Osteoblast (primary cell): Measurements from ENCODE around the gene CMTM7. TPM values are rescaled to one million over a fixed set of nuclear protein-coding genes. Genes with fewer than 3 reads are reported as not detected.

ENCODE experiments used
- DNase-seq: peaks from one replicate; pipeline ENCODE4 v3.0.0; 2011; ENCODE audit warnings: low spot score, mixed read lengths; ENCODE audit not compliant: insufficient read length; ENCODE audit errors: missing footprints
- H2AFZ ChIP-seq: 2 replicates; pipeline ENCODE4 v1.6.0; 2011; ENCODE audit warnings: mild to moderate bottlenecking, low read length
- H3K27ac ChIP-seq: 2 replicates; pipeline ENCODE4 v1.5.1; 2011; ENCODE audit warnings: mild to moderate bottlenecking, low read depth, low read length, moderate library complexity
- H3K27me3 ChIP-seq: 2 replicates; pipeline ENCODE4 v1.6.0; 2012; ENCODE audit warnings: mild to moderate bottlenecking, control low read depth, inconsistent platforms, low read length, moderate library complexity; ENCODE audit not compliant: insufficient read depth
- H3K36me3 ChIP-seq: 2 replicates; pipeline ENCODE4 v1.5.1; 2011; ENCODE audit warnings: mild to moderate bottlenecking, low read length, control low read depth, moderate library complexity; ENCODE audit not compliant: insufficient read depth
- H3K4me1 ChIP-seq: 2 replicates; pipeline ENCODE4 v1.5.1; 2011; ENCODE audit warnings: mild to moderate bottlenecking, low read length, control low read depth, moderate library complexity; ENCODE audit not compliant: insufficient read depth
- H3K4me2 ChIP-seq: 2 replicates; pipeline ENCODE4 v1.6.0; 2011; ENCODE audit warnings: mild to moderate bottlenecking, low read length; ENCODE audit not compliant: insufficient read depth
- H3K4me3 ChIP-seq: fragments of 200-600 bp; sonication (generic); 3 replicates; pipeline ENCODE4 v1.5.1; 2012; ENCODE audit warnings: mild to moderate bottlenecking, low read length, inconsistent platforms; ENCODE audit not compliant: insufficient read depth
- H3K79me2 ChIP-seq: 2 replicates; pipeline ENCODE4 v1.6.0; 2012; ENCODE audit warnings: mild to moderate bottlenecking, low read length, control low read depth, inconsistent platforms; ENCODE audit not compliant: insufficient read depth
- H3K9me3 ChIP-seq: 2 replicates; pipeline ENCODE4 v1.5.1; 2011; ENCODE audit warnings: low read depth, low read length, control low read depth
- H4K20me1 ChIP-seq: 2 replicates; pipeline ENCODE4 v1.6.0; 2012; ENCODE audit warnings: mild to moderate bottlenecking, low read length, control low read depth; ENCODE audit not compliant: insufficient read depth
- CTCF ChIP-seq: IDR thresholded peaks from 2 replicates; pipeline ENCODE4 v1.5.1; 2011; ENCODE audit warnings: mild to moderate bottlenecking, low read depth, low read length, moderate library complexity; ENCODE audit errors: extremely low read depth
- total RNA-seq: library from RNA; depleted of rRNA; stranded (reverse); fragments of >200 nt; gene quantifications from 2 replicates; pipeline ENCODE4 v1.2.3, GENCODE V29; 2012

CMTM7 gene
- total RNA-seq, 1 donor: 7.2 TPM

DNA sequence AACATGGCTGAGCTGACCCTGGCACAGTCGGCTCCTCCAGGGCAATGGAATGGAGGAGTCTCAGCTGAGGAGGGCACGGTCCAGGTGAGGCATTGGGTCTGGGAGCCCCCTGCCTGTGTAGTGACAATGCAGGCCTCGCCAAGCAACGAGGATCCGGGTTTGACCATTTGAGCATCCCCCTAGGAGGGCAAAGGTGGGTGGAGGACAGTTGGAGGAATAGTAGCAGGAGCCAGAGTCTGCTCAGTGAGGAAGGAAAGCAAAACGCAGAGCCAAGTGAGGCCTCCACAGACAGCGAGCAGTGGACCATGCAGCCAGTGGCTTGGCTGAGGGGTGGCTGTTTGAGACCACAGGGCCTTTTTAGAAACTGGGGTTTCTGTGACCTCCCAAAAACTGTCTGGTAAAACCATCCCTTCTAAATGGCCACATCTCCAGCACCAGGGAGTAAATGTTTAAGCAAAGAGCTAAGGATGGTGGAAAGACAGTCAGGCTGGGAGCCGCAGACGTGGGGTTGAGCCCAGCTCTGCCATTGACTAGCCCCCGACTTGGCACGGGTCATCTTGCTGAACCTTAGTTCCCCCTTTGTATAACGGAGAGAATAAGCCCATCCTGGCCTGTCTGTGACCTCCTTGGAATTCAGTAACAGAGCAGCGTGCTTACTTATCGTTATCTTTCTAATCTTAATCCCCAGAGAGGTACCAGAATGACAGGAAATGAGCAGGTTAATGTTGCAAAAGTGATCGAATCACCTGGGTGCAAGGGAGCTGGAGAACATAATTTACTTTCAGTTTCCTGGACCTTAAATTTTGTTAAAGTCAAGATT is 64.2 kb downstream of the CMTM7 start:
- Histone ChIP-seq H3K4me1 (peaks cover 14% of the 10 kb centered on the region), H4K20me1 (no peaks in the 10 kb centered on the region), H3K36me3 (no peaks in the 10 kb centered on the region), H2AFZ (no peak overlapping the region), H3K4me3 (no peak overlapping the region), H3K9me3 (no peaks in the 10 kb centered on the region), H3K79me2 (no peaks in the 10 kb centered on the region), H3K4me2 (no peak overlapping the region), H3K27me3 (no peaks in the 10 kb centered on the region), H3K27ac (no peak overlapping the region)
- TF ChIP-seq CTCF: no peak
- no peak for DNase-seq

GRCh38 chr3:32456429-32457130 is 64.9 kb downstream of the CMTM7 start:
- H3K4me3 ChIP-seq: no peak overlapping the region
- no peaks in the 10 kb centered on the region for H4K20me1 ChIP-seq
- no peaks in the 10 kb centered on the region for H3K27me3 ChIP-seq
- H3K4me1 ChIP-seq: peaks cover 14% of the 10 kb centered on the region
- H3K36me3 ChIP-seq: no peaks in the 10 kb centered on the region
- H2AFZ ChIP-seq: no peak overlapping the region
- H3K4me2 ChIP-seq: no peak overlapping the region
- H3K79me2 ChIP-seq: no peaks in the 10 kb centered on the region
- DNase-seq: no peak
- H3K27ac ChIP-seq: no peak overlapping the region
- TF ChIP-seq CTCF: no peak
- H3K9me3 ChIP-seq: no peaks in the 10 kb centered on the region

DNA sequence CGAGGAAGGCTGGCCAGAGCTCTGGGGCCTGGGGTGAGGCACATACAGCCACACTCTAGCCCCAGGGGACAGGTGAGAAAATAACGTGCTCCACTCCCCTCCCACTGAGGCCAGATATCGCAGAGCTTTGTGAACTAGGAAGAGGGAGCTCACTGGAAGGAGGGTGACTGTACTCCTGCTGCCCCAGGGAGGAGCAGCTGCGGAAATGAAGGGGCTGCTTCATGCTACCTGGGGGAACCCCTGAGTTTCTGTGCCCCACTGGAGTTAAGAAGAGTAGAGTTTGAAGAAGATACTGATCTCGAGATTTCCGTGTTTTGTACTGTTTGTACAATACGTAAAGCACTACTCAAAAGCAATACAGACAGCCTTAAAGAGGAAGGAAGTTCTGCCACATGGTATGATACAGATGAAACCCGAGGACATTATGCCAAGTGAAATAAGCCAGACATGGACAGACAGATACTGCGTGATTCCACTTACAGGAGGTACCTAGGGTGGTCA is 66.4 kb downstream of the CMTM7 start:
- DNase-seq: no peak
- Histone ChIP-seq H4K20me1 (no peaks in the 10 kb centered on the region), H3K4me2 (no peak overlapping the region), H3K4me3 (no peak overlapping the region), H3K9me3 (no peaks in the 10 kb centered on the region), H2AFZ (no peak overlapping the region), H3K27me3 (no peaks in the 10 kb centered on the region), H3K4me1 (peaks cover 12% of the 10 kb centered on the region), H3K36me3 (no peaks in the 10 kb centered on the region), H3K79me2 (no peaks in the 10 kb centered on the region), H3K27ac (no peak overlapping the region)
- TF ChIP-seq CTCF: no peak

- H3K27me3 ChIP-seq: no peaks in the 10 kb centered on the region
- no peaks in the 10 kb centered on the region for H3K9me3 ChIP-seq
- no peak for DNase-seq
- no peaks in the 10 kb centered on the region for H3K79me2 ChIP-seq
- no peak for TF ChIP-seq CTCF
- no peak overlapping the region for H3K4me3 ChIP-seq
- no peak overlapping the region for H3K4me2 ChIP-seq
- no peak overlapping the region for H2AFZ ChIP-seq
- peaks cover 3% of the 10 kb centered on the region for H3K4me1 ChIP-seq
- H4K20me1 ChIP-seq: no peaks in the 10 kb centered on the region
- H3K36me3 ChIP-seq: no peaks in the 10 kb centered on the region
- H3K27ac ChIP-seq: no peak overlapping the region
These were observed 67.8 kb downstream of the CMTM7 start for GRCh38 chr3:32459450-32459849.
